Astrocyte (in vitro differentiated cells and primary cell): ENCODE measurements around the gene ARHGAP25. TPM values are rescaled to one million over a fixed set of nuclear protein-coding genes. Genes with fewer than 3 reads are reported as not detected.

Experiments
- DNase-seq: peaks from one replicate; pipeline ENCODE4 v3.0.0-alpha.2; 2010; ENCODE audit warnings: low read depth
- FAIRE-seq: peaks from 2 replicates; lab custom pipeline; 2011; peaks lifted over from hg19 to GRCh38; lab: Jason Lieb, UNC
- H2AFZ ChIP-seq: 2 replicates; pipeline ENCODE4 v1.6.0; 2012; ENCODE audit warnings: low read depth, low read length, inconsistent platforms
- H3K27ac ChIP-seq: 2 replicates; pipeline ENCODE4 v1.5.1; 2011; ENCODE audit warnings: low read depth, low read length, inconsistent platforms
- H3K27me3 ChIP-seq: 2 replicates; pipeline ENCODE4 v1.6.0; 2011; ENCODE audit warnings: low read length, inconsistent platforms; ENCODE audit not compliant: insufficient read depth
- H3K36me3 ChIP-seq: 2 replicates; pipeline ENCODE4 v1.5.1; 2011; ENCODE audit warnings: low read length, inconsistent platforms; ENCODE audit not compliant: insufficient read depth
- H3K4me1 ChIP-seq: 2 replicates; pipeline ENCODE4 v1.5.1; 2011; ENCODE audit warnings: low read length, inconsistent platforms; ENCODE audit not compliant: insufficient read depth
- H3K4me2 ChIP-seq: 2 replicates; pipeline ENCODE4 v1.6.0; 2012; ENCODE audit warnings: low read length, inconsistent platforms
- H3K4me3 ChIP-seq: 2 replicates; pipeline ENCODE4 v1.5.1; 2011; ENCODE audit warnings: low read depth, mild to moderate bottlenecking, low read length, inconsistent platforms; ENCODE audit not compliant: insufficient read depth
- H3K79me2 ChIP-seq: 2 replicates; pipeline ENCODE4 v1.6.0; 2012; ENCODE audit warnings: mild to moderate bottlenecking, low read length, inconsistent platforms; ENCODE audit not compliant: insufficient read depth
- H3K9ac ChIP-seq: 2 replicates; pipeline ENCODE4 v1.6.0; 2012; ENCODE audit warnings: mild to moderate bottlenecking, low read length, inconsistent platforms
- H3K9me3 ChIP-seq: 2 replicates; pipeline ENCODE4 v1.5.1; 2012; ENCODE audit warnings: low read depth, mild to moderate bottlenecking, low read length, inconsistent platforms; ENCODE audit not compliant: insufficient read depth
- H4K20me1 ChIP-seq: 2 replicates; pipeline ENCODE4 v1.6.0; 2012; ENCODE audit warnings: low read length, inconsistent platforms; ENCODE audit not compliant: insufficient read depth
- H3K27ac Mint-ChIP-seq: one replicate; pipeline ENCODE4 v1.8.0; 2021; ENCODE audit warnings: mild to moderate bottlenecking, mixed read lengths; ENCODE audit not compliant: unreplicated experiment
- H3K27me3 Mint-ChIP-seq: one replicate; pipeline ENCODE4 v1.8.0; 2021; ENCODE audit warnings: low read depth, mixed read lengths; ENCODE audit not compliant: unreplicated experiment
- H3K36me3 Mint-ChIP-seq: one replicate; pipeline ENCODE4 v1.8.0; 2021; ENCODE audit warnings: low read depth, mixed read lengths; ENCODE audit not compliant: unreplicated experiment
- H3K4me1 Mint-ChIP-seq: one replicate; pipeline ENCODE4 v1.8.0; 2021; ENCODE audit warnings: low read depth, mixed read lengths; ENCODE audit not compliant: unreplicated experiment
- H3K4me3 Mint-ChIP-seq: one replicate; pipeline ENCODE4 v1.8.0; 2021; ENCODE audit warnings: mild to moderate bottlenecking, moderate library complexity, mixed read lengths; ENCODE audit not compliant: unreplicated experiment
- H3K9me3 Mint-ChIP-seq: one replicate; pipeline ENCODE4 v1.8.0; 2021; ENCODE audit warnings: mild to moderate bottlenecking, mixed read lengths; ENCODE audit not compliant: unreplicated experiment
- EZH2 ChIP-seq: IDR thresholded peaks from 2 replicates; pipeline ENCODE4 v1.6.1; 2012; ENCODE audit warnings: mild to moderate bottlenecking, low read length, inconsistent platforms; ENCODE audit not compliant: insufficient read depth
- total RNA-seq: library from RNA; stranded (reverse); gene quantifications from 2 replicates; pipeline ENCODE4 v1.2.1, GENCODE V29; 2021
- TF ChIP-seq, protein P1 (sequence below): IDR thresholded peaks from 2 replicates; pipeline ENCODE4 v1.5.1; 2011; ENCODE audit warnings: low read depth, mild to moderate bottlenecking, inconsistent platforms, low read length, moderate library complexity; ENCODE audit not compliant: insufficient read depth

The ARHGAP25 gene
- total RNA-seq, 1 donor from 2014 or later = 0.30 TPM

GRCh38 chr2:68690851-68691250 lies 43.8 kb upstream of the ARHGAP25 start:
- Histone ChIP-seq H3K27me3 (peaks cover 2% of the 10 kb centered on the region), H3K27ac (no peak overlapping the region), H3K4me1 (no peaks in the 10 kb centered on the region), H3K9ac (no peak overlapping the region), H3K9me3 (no peaks in the 10 kb centered on the region), H3K4me2 (no peak overlapping the region), H3K4me3 (no peak overlapping the region), H2AFZ (no peak overlapping the region), H4K20me1 (no peaks in the 10 kb centered on the region), H3K79me2 (no peaks in the 10 kb centered on the region), H3K36me3 (no peaks in the 10 kb centered on the region)
- no peaks in the 10 kb centered on the region for H3K36me3 Mint-ChIP-seq
- H3K4me3 Mint-ChIP-seq = no peak overlapping the region
- peaks cover 1% of the 10 kb centered on the region for H3K9me3 Mint-ChIP-seq
- no peaks in the 10 kb centered on the region for H3K4me1 Mint-ChIP-seq
- no peak overlapping the region for H3K27ac Mint-ChIP-seq
- H3K27me3 Mint-ChIP-seq = peaks cover 1% of the 10 kb centered on the region
- DNase-seq = no peak
- TF ChIP-seq, protein P1, sequence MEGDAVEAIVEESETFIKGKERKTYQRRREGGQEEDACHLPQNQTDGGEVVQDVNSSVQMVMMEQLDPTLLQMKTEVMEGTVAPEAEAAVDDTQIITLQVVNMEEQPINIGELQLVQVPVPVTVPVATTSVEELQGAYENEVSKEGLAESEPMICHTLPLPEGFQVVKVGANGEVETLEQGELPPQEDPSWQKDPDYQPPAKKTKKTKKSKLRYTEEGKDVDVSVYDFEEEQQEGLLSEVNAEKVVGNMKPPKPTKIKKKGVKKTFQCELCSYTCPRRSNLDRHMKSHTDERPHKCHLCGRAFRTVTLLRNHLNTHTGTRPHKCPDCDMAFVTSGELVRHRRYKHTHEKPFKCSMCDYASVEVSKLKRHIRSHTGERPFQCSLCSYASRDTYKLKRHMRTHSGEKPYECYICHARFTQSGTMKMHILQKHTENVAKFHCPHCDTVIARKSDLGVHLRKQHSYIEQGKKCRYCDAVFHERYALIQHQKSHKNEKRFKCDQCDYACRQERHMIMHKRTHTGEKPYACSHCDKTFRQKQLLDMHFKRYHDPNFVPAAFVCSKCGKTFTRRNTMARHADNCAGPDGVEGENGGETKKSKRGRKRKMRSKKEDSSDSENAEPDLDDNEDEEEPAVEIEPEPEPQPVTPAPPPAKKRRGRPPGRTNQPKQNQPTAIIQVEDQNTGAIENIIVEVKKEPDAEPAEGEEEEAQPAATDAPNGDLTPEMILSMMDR = no peak
- no peak for TF ChIP-seq EZH2
- no peak for FAIRE-seq

DNA sequence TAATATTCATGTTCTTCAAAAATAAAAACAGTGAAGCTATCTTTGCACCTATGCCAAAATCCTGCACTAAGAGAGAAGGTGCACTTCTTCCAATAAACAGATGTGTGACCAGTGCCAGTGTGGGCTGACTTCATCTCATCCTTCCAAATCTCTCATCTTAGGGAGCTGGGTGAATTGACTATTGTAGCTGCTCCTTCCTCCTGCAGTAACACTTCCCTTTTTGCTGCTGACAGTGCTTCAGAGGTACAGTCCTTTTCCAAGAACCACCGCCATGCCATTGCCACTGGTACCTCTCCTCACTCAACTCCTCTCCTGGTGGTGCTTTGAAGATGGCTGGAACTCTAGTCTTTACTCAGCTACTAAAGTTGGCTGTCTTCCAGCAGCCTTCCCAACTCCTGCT lies 42.1 kb upstream of the ARHGAP25 start:
- Histone ChIP-seq H4K20me1 (no peaks in the 10 kb centered on the region), H3K4me1 (no peaks in the 10 kb centered on the region), H3K27ac (no peak overlapping the region), H3K27me3 (peaks cover 2% of the 10 kb centered on the region), H3K36me3 (no peaks in the 10 kb centered on the region), H3K9me3 (peaks cover 3% of the 10 kb centered on the region), H3K4me2 (no peak overlapping the region), H3K79me2 (no peaks in the 10 kb centered on the region), H2AFZ (no peak overlapping the region), H3K4me3 (no peak overlapping the region), H3K9ac (no peak overlapping the region)
- Mint-ChIP-seq H3K9me3 (peaks cover 5% of the 10 kb centered on the region), H3K4me1 (no peaks in the 10 kb centered on the region), H3K27me3 (peaks cover 1% of the 10 kb centered on the region), H3K27ac (no peak overlapping the region), H3K4me3 (no peak overlapping the region), H3K36me3 (no peaks in the 10 kb centered on the region)
- no peak for DNase-seq
- no peak for FAIRE-seq
- TF ChIP-seq, protein P1 = no peak
- TF ChIP-seq EZH2 = no peak

DNA sequence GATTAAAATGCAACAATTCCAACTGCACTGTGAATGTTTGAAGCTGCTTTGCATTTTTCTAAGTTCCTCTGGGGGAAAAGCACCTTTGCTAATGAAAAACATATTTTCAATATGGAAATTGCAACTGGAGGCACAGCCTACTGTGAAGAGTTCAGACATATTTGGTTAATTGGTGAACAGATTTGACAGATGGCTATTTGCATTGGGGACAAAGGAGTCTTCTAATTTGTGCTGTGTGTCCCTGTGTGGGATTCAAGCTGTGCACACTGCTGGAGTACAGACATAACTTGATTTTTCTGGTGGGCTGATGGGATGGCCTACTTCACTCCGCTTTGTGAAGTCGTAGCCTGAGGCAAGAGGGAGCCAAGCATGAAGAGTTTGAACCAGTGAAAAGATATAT lies 40.7 kb upstream of the ARHGAP25 start:
- H3K4me1 Mint-ChIP-seq = no peaks in the 10 kb centered on the region
- no peaks in the 10 kb centered on the region for H3K36me3 Mint-ChIP-seq
- no peak for DNase-seq

More for the DNA sequence above, 40.7 kb upstream of the ARHGAP25 start:
- H3K27ac Mint-ChIP-seq = no peak overlapping the region
- no peak for FAIRE-seq
- no peak for TF ChIP-seq EZH2
- TF ChIP-seq, protein P1 = no peak
- H3K4me3 Mint-ChIP-seq = no peak overlapping the region
- H3K4me1 ChIP-seq = no peaks in the 10 kb centered on the region
- peaks cover 1% of the 10 kb centered on the region for H3K27me3 Mint-ChIP-seq
- peaks cover 5% of the 10 kb centered on the region for H3K9me3 Mint-ChIP-seq
- no peak overlapping the region for H3K27ac ChIP-seq
- H3K9ac ChIP-seq = no peak overlapping the region
- no peaks in the 10 kb centered on the region for H4K20me1 ChIP-seq
- peaks cover 3% of the 10 kb centered on the region for H3K9me3 ChIP-seq
- H3K4me3 ChIP-seq = no peak overlapping the region
- H2AFZ ChIP-seq = no peak overlapping the region
- H3K36me3 ChIP-seq = no peaks in the 10 kb centered on the region
- H3K27me3 ChIP-seq = peaks cover 2% of the 10 kb centered on the region
- H3K4me2 ChIP-seq = no peak overlapping the region
- H3K79me2 ChIP-seq = no peaks in the 10 kb centered on the region
